SK-N-SH treated with all-trans-retinoic acid at 6 μM for 48 hours (cell line): ENCODE data around the gene ZBTB7C.

Experiments used
- GLIS3 ChIP-seq: fragments of 250-450 bp; sonication (Bioruptor Pico); IDR thresholded peaks from 2 replicates; pipeline ENCODE4 v1.5.0; 2020; ENCODE audit warnings: mild to moderate bottlenecking, moderate library complexity
- OSR1 ChIP-seq: fragments of 250-450 bp; sonication (Bioruptor Pico); IDR thresholded peaks from 2 replicates; pipeline ENCODE4 v1.8.0; 2022; ENCODE audit warnings: moderate library complexity, mild to moderate bottlenecking, inconsistent platforms
- RARB ChIP-seq: fragments of 250-450 bp; sonication (Bioruptor Pico); IDR thresholded peaks from 2 replicates; pipeline ENCODE4 v1.8.0; 2021; ENCODE audit warnings: mild to moderate bottlenecking, moderate library complexity
- SNAI2 ChIP-seq: fragments of 250-450 bp; sonication (Bioruptor Pico); IDR thresholded peaks from 2 replicates; pipeline ENCODE4 v1.5.0; 2020; ENCODE audit warnings: mild to moderate bottlenecking, moderate library complexity
- ZFP30 ChIP-seq: fragments of 450-650 bp; formaldehyde crosslinking; IDR thresholded peaks from 2 replicates; pipeline ENCODE4 v1.5.0; 2022; ENCODE audit warnings: mild to moderate bottlenecking, moderate library complexity
- ZNF565 ChIP-seq: fragments of 450-650 bp; formaldehyde crosslinking; conservative IDR thresholded peaks from 2 replicates; pipeline ENCODE4 v1.5.0; 2020; ENCODE audit warnings: low read depth, mild to moderate bottlenecking, moderate library complexity
- ZNF8 ChIP-seq: fragments of 450-650 bp; formaldehyde crosslinking; IDR thresholded peaks from 2 replicates; pipeline ENCODE4 v1.5.0; 2020; ENCODE audit warnings: mild to moderate bottlenecking, moderate library complexity
- TF ChIP-seq, protein P1 (sequence below): fragments of 250-450 bp; sonication (Bioruptor Pico); IDR thresholded peaks from 2 replicates; pipeline ENCODE4 v1.5.0; 2020; ENCODE audit warnings: mild to moderate bottlenecking, moderate library complexity
- TF ChIP-seq, protein P2 (sequence below): fragments of 250-450 bp; sonication (Bioruptor Pico); IDR thresholded peaks from 2 replicates; pipeline ENCODE4 v1.8.0; 2020; ENCODE audit warnings: mild to moderate bottlenecking, moderate library complexity, borderline replicate concordance
- TF ChIP-seq, protein P3 (sequence below): fragments of 250-450 bp; sonication (Bioruptor Pico); IDR thresholded peaks from 2 replicates; pipeline ENCODE4 v1.8.0; 2021; ENCODE audit warnings: low read depth, mild to moderate bottlenecking, moderate library complexity, borderline replicate concordance

DNA sequence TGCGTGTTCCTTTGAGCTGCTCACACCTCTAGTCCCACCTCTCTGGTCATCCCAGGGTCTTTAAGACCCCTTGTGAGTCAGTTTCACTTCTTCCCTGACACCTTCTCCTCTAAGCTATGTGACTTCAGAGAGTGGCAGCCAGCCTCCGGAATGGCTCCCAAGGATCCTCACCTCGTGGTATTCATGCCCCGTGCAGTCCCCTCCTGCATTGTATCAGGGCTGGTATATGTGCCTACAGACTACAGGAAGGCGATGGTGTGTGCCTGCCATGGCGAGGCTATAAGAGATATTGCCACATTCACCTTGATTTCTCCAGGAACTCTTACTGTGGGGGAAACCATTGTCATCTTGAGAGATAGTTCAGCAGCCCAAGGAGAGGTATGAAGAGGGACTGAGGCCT, 350.7 kb downstream of the ZBTB7C start:
- TF ChIP-seq, protein P1, sequence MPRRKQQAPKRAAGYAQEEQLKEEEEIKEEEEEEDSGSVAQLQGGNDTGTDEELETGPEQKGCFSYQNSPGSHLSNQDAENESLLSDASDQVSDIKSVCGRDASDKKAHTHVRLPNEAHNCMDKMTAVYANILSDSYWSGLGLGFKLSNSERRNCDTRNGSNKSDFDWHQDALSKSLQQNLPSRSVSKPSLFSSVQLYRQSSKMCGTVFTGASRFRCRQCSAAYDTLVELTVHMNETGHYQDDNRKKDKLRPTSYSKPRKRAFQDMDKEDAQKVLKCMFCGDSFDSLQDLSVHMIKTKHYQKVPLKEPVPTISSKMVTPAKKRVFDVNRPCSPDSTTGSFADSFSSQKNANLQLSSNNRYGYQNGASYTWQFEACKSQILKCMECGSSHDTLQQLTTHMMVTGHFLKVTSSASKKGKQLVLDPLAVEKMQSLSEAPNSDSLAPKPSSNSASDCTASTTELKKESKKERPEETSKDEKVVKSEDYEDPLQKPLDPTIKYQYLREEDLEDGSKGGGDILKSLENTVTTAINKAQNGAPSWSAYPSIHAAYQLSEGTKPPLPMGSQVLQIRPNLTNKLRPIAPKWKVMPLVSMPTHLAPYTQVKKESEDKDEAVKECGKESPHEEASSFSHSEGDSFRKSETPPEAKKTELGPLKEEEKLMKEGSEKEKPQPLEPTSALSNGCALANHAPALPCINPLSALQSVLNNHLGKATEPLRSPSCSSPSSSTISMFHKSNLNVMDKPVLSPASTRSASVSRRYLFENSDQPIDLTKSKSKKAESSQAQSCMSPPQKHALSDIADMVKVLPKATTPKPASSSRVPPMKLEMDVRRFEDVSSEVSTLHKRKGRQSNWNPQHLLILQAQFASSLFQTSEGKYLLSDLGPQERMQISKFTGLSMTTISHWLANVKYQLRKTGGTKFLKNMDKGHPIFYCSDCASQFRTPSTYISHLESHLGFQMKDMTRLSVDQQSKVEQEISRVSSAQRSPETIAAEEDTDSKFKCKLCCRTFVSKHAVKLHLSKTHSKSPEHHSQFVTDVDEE (CRISPR knock-in tag) = no peak
- TF ChIP-seq RARB (CRISPR knock-in tag) = no peak
- TF ChIP-seq SNAI2 (CRISPR knock-in tag) = no peak
- no peak for TF ChIP-seq ZNF565 (CRISPR knock-in tag)
- TF ChIP-seq, protein P2, sequence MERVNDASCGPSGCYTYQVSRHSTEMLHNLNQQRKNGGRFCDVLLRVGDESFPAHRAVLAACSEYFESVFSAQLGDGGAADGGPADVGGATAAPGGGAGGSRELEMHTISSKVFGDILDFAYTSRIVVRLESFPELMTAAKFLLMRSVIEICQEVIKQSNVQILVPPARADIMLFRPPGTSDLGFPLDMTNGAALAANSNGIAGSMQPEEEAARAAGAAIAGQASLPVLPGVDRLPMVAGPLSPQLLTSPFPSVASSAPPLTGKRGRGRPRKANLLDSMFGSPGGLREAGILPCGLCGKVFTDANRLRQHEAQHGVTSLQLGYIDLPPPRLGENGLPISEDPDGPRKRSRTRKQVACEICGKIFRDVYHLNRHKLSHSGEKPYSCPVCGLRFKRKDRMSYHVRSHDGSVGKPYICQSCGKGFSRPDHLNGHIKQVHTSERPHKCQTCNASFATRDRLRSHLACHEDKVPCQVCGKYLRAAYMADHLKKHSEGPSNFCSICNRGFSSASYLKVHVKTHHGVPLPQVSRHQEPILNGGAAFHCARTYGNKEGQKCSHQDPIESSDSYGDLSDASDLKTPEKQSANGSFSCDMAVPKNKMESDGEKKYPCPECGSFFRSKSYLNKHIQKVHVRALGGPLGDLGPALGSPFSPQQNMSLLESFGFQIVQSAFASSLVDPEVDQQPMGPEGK = no peak
- TF ChIP-seq OSR1 (CRISPR knock-in tag) = no peak
- TF ChIP-seq, protein P3, sequence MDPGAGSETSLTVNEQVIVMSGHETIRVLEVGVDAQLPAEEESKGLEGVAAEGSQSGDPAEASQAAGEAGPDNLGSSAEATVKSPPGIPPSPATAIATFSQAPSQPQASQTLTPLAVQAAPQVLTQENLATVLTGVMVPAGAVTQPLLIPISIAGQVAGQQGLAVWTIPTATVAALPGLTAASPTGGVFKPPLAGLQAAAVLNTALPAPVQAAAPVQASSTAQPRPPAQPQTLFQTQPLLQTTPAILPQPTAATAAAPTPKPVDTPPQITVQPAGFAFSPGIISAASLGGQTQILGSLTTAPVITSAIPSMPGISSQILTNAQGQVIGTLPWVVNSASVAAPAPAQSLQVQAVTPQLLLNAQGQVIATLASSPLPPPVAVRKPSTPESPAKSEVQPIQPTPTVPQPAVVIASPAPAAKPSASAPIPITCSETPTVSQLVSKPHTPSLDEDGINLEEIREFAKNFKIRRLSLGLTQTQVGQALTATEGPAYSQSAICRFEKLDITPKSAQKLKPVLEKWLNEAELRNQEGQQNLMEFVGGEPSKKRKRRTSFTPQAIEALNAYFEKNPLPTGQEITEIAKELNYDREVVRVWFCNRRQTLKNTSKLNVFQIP = no peak
- TF ChIP-seq GLIS3 (CRISPR knock-in tag) = no peak
- no peak for TF ChIP-seq ZNF8 (CRISPR knock-in tag)
- TF ChIP-seq ZFP30 (CRISPR knock-in tag) = no peak
